ENCODE data around the gene MEGF6.

MEGF6 gene

GRCh38 chr1:3611170-3612019 lies at the start of gene MEGF6:
Gene MEGF6, minus strand, starts transcription at chr1:3611508. Its CDS starts 240 bp downstream, at chr1:3611268.
- no peak for DNase-seq

- no peak for DNase-seq
Measured at GRCh38 chr1:3660704-3661103, 49.4 kb upstream of the MEGF6 start.

- DNase-seq, result no peak
Measured at GRCh38 chr1:3659093-3659492, 47.8 kb upstream of the MEGF6 start.

GRCh38 chr1:3658231-3658615 lies 46.9 kb upstream of the MEGF6 start:
- DNase-seq, result no peak

GRCh38 chr1:3657578-3658230 lies 46.4 kb upstream of the MEGF6 start:
- no peak for DNase-seq

GRCh38 chr1:3657096-3657475 lies 45.8 kb upstream of the MEGF6 start:
- DNase-seq, result no peak

- no peak for DNase-seq
Measured at GRCh38 chr1:3656450-3657095, 45.3 kb upstream of the MEGF6 start.

- no peak for DNase-seq
Measured at GRCh38 chr1:3654549-3655281, 43.4 kb upstream of the MEGF6 start.

- DNase-seq, result no peak
Measured at GRCh38 chr1:3653286-3653618, 41.9 kb upstream of the MEGF6 start.

GRCh38 chr1:3652548-3653285 lies 41.4 kb upstream of the MEGF6 start:
- DNase-seq, result no peak

GRCh38 chr1:3651930-3652547 lies 40.7 kb upstream of the MEGF6 start, which contains the start of gene TP73:
Gene TP73, plus strand, starts transcription at chr1:3652516. Its CDS starts 29,850 bp downstream, at chr1:3682366.
- DNase-seq, result no peak

GRCh38 chr1:3651026-3651929 lies 40.0 kb upstream of the MEGF6 start:
- DNase-seq, result no peak

- no peak for DNase-seq
Measured at GRCh38 chr1:3650248-3651025, 39.1 kb upstream of the MEGF6 start.

- DNase-seq, result peak; percentile 77
Measured at GRCh38 chr1:3649342-3650247, 38.3 kb upstream of the MEGF6 start, which contains the start of gene WRAP73. Gene WRAP73, minus strand, starts transcription at chr1:3650103. Its CDS starts 104 bp downstream, at chr1:3649999.

GRCh38 chr1:3646596-3646995 lies 35.3 kb upstream of the MEGF6 start:
- no peak for DNase-seq

GRCh38 chr1:3645666-3646355 lies 34.5 kb upstream of the MEGF6 start:
- no peak for DNase-seq

- DNase-seq, result no peak
Measured at GRCh38 chr1:3645247-3645646, 33.9 kb upstream of the MEGF6 start.

GRCh38 chr1:3644273-3644672 lies 33.0 kb upstream of the MEGF6 start:
- DNase-seq, result no peak
